DLD1 (cell line): ENCODE results near the gene WBP2NL.
"Not testable (repeated sequence)": the region's sequence is repeated elsewhere in the genome, so short reads cannot be mapped to it uniquely, and the experiment has no call there.

Experiments used
- in situ Hi-C: cut with HindIII; loops from 2 replicates; pipeline ENCODE4 v1.10.0; 2017; ENCODE audit warnings: low sequenced_read_pairs

WBP2NL gene

GRCh38 chr22:41998361-41999261 is at the start of gene WBP2NL:
TSS of gene WBP2NL (plus strand) at chr22:41998788. CDS start at chr22:41998819, 31 bp downstream.
- in situ Hi-C loops: no loop called here

- in situ Hi-C loops: not testable (repeated sequence)
These were observed 49.7 kb upstream of the WBP2NL start for GRCh38 chr22:41948928-41949296.

GRCh38 chr22:41949297-41949965 is 49.2 kb upstream of the WBP2NL start:
- in situ Hi-C loops: no loop called here

- in situ Hi-C loops: no loop called here
These were observed 46.6 kb upstream of the WBP2NL start, which contains the start of gene SMIM45 for GRCh38 chr22:41951898-41952474. TSS of gene SMIM45 (plus strand) at chr22:41952150.

DNA sequence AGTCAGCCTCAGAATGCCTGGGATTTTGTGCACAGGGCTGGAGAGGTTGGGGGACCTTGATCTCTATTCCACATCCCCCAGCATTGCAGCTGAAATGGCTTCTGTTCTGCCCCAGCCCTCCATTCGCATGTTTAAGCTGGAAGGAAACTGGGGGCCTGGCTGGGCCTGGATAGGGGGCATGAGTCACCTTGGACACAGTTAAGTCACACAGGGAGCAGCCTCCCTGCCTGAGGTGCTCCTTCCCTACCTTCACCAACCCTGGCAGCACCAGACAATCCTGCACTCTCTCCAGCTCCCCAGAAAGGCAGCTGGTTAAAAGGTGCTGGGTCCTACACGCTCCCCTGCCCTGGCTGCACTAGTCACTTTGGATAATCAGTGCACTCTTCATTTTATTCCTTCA is 45.9 kb upstream of the WBP2NL start:
- in situ Hi-C loops: no loop called here

GRCh38 chr22:41957941-41958556 is 40.5 kb upstream of the WBP2NL start:
- in situ Hi-C loops: no loop called here

DNA sequence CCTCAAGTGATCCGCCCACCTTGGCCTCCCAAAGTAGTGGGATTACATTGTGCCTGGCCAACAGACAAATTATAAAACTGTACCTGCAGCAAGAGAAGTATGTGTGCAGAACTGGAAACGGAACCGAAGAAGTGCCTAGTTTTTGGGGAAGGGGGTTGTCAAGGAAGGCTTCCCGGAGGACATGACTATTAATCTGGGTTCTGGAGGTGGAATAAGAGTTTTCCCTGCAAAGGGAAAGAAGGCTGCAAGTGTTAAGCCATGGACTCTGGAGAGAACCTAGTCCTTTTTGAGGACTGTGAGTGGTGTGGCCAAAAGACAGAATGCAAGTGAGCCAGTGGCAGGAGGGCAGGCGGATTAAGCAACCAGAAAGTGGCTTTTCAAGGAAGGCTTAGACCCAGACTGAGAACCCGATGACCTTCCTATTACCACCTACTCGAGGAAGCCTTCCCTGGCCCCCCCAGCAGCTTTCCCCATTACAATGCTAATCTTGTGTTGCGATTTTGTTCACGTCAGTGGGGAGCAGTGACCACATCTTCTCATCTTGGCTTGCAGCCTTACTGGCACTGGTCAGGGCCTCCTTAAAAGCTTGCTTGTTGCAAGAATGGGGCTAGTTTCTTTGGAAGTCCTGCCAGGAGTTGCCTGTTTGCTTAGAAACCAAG is 35.0 kb upstream of the WBP2NL start:
- in situ Hi-C loops: no loop called here

- in situ Hi-C loops: no loop called here
These were observed 34.5 kb upstream of the WBP2NL start for GRCh38 chr22:41964112-41964491.

GRCh38 chr22:41966225-41966606 is 32.4 kb upstream of the WBP2NL start:
- in situ Hi-C loops: no loop called here

DNA sequence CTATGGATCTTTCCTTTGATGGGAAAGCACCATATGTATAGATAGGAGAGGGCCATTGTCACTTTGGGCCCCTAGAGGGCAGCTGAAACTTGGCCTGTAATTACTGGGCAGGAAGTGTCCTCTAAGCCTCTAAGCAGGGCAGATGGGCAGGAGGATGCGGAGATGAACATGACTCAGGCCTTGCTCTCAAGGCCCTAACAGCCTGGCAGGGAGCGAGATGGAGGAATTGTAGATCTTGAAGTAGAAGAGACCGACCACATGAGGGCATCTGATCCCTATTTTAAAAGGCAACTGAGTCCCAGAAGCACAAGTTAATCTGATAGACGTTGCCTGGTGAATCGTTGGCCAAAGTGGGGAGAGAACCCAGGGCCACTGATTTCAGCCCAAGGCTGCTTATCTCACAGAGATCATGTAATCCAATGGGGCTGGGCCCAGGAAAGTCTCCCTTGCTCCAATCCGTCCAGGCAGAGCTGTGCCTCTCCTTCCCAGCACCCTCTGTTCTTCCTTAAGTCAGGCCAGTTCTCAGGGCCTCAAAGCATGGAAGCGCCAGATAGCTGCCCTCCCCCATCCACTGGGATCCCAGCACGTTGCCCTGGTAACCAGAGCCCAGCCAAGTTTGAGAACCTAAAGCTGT is 31.9 kb upstream of the WBP2NL start:
- in situ Hi-C loops: no loop called here

GRCh38 chr22:41968601-41969000 is 30.0 kb upstream of the WBP2NL start:
- in situ Hi-C loops: no loop called here

DNA sequence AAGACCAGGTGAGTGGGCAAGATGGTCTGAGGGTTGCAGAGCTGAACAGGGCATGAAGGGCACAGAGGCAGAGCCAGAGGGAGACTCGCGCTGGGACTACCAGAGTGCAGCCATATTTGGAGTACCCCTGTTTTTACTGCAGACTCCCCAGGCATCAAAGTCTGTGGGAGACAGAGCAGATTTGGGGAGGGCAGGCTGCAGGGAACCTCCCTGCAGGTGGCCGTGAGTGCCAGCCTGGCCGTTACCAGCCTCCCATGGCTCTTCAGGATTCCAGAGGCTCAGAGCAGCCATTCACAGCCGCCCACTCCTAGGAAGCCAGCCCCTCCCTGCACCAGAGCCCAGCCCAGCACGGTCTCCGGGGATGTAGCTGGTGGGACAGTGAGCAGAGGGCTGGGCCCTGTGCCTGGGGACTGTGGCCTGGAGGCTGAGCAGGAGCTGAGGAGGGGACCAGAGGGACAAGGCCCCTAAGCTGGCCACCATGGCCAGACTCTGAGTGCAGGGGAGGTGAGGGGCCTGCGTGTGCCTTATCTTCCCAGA is 29.4 kb upstream of the WBP2NL start, which contains the start of gene SEPTIN3:
Gene SEPTIN3 (plus strand): TSS at position 334 of the 537 bp plus-strand sequence. CDS start 2,050 bp downstream, outside the sequence.
- in situ Hi-C loops: no loop called here

DNA sequence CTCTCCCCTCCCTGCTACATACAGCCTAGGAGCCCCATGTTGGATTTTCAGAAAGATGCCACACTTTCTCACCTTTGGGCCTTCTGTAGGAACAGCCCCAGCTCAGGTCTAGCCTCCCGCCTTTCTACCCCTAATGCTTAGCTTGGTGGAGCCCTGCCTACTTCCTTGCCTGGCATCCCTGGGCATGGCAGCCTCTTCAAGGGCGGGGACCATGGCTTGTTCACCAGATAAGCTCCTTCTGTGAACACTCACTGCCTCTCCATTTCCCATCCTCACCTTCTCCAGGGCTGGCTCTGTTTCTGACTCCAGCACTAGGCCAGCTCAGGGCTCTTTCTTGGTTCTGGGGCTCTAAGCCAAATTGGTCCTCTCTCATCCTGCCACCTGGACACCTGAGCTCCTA is 28.0 kb upstream of the WBP2NL start:
- in situ Hi-C loops: no loop called here

DNA sequence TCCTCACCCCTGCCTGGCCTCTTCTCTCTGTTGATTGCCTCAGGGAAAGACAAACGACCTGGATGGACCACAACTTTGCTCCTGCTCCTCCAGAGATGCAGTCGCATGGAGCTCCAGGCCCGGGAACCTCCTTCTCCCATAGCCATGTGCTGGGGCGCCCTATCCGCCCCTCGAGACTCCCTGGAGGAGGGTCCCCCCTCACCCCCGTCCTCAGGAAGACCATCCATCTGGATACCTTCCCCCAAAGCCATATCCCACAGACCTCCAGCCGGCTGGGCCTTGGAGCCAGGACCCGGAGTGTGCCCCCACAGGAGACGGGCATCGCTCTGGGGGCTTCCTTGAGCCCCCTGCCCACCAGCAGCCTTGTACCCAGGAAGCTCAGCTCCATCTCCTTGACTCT is 27.2 kb upstream of the WBP2NL start:
- in situ Hi-C loops: no loop called here

DNA sequence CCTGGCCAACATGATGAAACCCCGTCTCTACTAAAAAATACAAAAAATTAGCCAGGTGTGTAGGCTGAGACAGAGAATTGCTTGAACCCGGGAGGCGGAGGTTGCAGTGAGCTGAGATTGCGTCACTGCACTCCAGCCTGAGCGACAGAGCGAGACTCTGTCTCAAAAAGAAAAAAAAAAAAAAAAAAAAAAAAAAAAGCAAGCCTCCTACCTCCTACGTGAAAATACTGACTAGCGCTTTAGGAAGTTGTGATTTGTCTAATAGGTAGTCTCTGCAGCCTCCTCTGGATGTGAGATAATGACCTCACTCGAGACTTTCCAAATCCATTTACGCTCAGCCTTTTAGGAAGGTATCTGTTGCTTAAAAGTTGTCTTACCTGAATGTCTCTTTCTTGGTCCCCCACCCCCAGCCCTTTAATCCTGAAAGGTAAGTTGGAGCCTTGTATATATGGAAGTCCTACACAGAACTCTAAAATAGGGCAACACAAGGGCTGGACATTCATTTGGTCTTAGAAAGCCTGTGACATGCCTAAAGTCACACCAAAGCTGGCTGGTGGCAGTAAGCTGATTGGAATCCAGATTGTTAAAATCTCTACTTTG is 23.8 kb upstream of the WBP2NL start:
- in situ Hi-C loops: no loop called here

- in situ Hi-C loops: no loop called here
These were observed 23.1 kb upstream of the WBP2NL start for GRCh38 chr22:41975299-41976069.

GRCh38 chr22:41976070-41976901 is 22.3 kb upstream of the WBP2NL start:
- in situ Hi-C loops: no loop called here

GRCh38 chr22:41976961-41977566 is 21.5 kb upstream of the WBP2NL start:
- in situ Hi-C loops: no loop called here
